Measurements from ENCODE around the gene GPAT2.
"Not testable (repeated sequence)": the region's sequence is repeated elsewhere in the genome, so short reads cannot be mapped to it uniquely, and the experiment has no call there.

The GPAT2 gene, protein sequence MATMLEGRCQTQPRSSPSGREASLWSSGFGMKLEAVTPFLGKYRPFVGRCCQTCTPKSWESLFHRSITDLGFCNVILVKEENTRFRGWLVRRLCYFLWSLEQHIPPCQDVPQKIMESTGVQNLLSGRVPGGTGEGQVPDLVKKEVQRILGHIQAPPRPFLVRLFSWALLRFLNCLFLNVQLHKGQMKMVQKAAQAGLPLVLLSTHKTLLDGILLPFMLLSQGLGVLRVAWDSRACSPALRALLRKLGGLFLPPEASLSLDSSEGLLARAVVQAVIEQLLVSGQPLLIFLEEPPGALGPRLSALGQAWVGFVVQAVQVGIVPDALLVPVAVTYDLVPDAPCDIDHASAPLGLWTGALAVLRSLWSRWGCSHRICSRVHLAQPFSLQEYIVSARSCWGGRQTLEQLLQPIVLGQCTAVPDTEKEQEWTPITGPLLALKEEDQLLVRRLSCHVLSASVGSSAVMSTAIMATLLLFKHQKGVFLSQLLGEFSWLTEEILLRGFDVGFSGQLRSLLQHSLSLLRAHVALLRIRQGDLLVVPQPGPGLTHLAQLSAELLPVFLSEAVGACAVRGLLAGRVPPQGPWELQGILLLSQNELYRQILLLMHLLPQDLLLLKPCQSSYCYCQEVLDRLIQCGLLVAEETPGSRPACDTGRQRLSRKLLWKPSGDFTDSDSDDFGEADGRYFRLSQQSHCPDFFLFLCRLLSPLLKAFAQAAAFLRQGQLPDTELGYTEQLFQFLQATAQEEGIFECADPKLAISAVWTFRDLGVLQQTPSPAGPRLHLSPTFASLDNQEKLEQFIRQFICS

GRCh38 chr2:96034792-96035191 lies at the start of gene GPAT2:
TSS of gene GPAT2 (minus strand) at chr2:96034916. CDS start at chr2:96032359, 2,557 bp downstream.
- not testable (repeated sequence) for H3K36me3 ChIP-seq (ENCODE audit: control insufficient read depth in 1 of 2, insufficient read depth in 2 of 2, low read length in 2 of 2); H3K9ac ChIP-seq (ENCODE audit: low read depth in 1 of 2, low read length in 2 of 2); H3K4me3 ChIP-seq (ENCODE audit: low read depth in 1 of 2, low read length in 2 of 2)

DNA sequence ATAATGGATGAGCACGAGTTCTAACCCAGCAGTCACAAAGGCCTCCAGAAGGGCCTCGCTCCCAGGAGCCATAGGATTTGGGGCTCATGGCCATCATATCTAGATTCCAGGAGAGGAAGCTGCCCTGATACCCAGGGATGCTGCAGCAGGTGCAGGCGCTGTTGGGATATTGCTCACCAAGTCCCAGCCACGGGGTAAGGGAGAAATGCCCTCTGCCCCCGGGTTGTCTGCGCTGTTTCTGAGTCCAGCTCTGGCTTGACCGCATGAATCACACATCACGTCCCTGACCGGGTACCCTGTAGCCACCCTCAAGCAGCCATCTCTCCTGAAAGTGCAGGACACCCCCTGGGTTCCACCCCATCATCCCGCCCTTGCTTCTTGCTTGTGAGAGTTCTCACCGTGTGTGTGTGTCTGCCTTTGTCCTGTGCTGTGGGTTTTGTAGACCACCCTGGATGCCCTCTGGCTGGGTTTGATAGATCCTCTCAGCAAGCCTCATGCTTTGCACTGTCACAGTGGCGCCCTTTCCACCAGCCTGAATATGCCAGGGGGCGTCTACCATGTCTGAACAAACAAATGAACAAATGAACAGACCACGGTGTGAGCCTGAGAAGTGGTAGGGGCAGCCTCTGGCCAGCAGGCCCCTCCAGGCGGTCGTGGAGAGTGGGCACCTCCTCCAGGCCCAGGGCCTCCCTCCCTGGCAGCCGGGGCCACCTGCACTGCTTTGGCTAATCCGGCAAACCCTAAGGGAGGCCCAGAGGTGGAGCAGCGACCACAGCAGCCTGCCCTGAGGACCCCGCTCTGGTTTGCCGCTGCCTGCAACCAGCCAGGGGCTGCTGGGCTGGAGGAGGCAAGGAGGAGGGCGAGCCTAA lies 49.5 kb upstream of the GPAT2 start:
- Histone ChIP-seq H3K4me1 (ENCODE audit: control insufficient read depth in 1 of 2, insufficient read depth in 2 of 2, low read length in 2 of 2) (peaks cover 0 to 4% of the 10 kb centered on the region in 2 donors), H3K4me3 (ENCODE audit: low read depth in 1 of 2, low read length in 2 of 2) (no peak overlapping the region), H3K27me3 (ENCODE audit: control insufficient read depth in 1 of 2, insufficient read depth in 2 of 2, low read length in 2 of 2) (no peaks in the 10 kb centered on the region), H3K9me3 (ENCODE audit: control insufficient read depth in 1 of 2, low read length in 2 of 2) (no peaks in the 10 kb centered on the region), H3K27ac (ENCODE audit: low read depth, low read length) (no peak overlapping the region), H3K36me3 (ENCODE audit: control insufficient read depth in 1 of 2, insufficient read depth in 2 of 2, low read length in 2 of 2) (no peaks in the 10 kb centered on the region), H3K9ac (ENCODE audit: low read depth in 1 of 2, low read length in 2 of 2) (no peak overlapping the region)

More at GRCh38 chr2:96034792-96035191, at the start of gene GPAT2:
- not testable (repeated sequence) for H3K9me3 ChIP-seq (ENCODE audit: control insufficient read depth in 1 of 2, low read length in 2 of 2); H3K4me1 ChIP-seq (ENCODE audit: control insufficient read depth in 1 of 2, insufficient read depth in 2 of 2, low read length in 2 of 2); H3K27ac ChIP-seq (ENCODE audit: low read depth, low read length); H3K27me3 ChIP-seq (ENCODE audit: control insufficient read depth in 1 of 2, insufficient read depth in 2 of 2, low read length in 2 of 2)

DNA sequence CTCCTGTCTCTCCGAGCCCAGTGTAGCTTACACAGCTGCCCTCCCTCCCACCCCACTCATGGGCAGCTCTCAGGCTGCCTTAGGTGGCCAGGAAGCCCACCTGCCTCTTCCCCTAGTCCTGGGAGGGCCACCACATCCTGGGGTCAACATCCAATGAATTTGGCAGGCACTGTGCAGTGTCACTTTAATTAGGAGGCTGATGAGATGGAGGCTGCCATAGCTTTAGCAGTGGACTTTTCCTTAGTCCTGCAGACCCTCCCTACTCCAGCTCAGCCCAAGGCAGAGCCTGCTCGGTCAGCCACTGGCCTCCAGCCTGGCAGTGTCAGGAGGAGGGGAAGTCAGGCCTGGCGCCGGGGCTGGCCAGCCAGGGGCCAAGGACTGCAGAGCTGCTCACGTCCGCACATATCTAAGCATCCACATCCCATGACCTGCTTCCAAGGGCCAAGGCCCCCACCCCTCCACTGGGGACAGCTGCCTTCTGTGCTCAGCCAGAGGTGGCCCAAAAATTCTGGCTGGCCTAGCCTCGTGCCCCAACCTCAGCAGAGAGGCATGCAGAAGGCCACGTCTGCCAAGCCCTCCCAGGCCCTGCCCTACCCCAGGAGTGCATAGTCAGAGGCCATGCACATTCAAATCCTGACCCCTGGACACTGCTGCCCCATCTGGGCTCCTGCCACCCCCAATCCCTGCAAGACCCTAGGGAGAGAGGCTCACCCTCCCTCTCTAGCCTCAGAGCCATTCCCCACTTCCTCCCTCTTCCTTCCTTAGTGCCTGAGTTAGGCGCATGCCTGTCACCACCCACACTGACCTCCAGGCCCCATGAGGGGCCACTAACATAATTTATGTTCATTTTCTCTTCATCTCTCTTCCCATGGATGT lies 48.6 kb upstream of the GPAT2 start:
- Histone ChIP-seq H3K27me3 (ENCODE audit: control insufficient read depth in 1 of 2, insufficient read depth in 2 of 2, low read length in 2 of 2) (no peaks in the 10 kb centered on the region), H3K36me3 (ENCODE audit: control insufficient read depth in 1 of 2, insufficient read depth in 2 of 2, low read length in 2 of 2) (no peaks in the 10 kb centered on the region), H3K9ac (ENCODE audit: low read depth in 1 of 2, low read length in 2 of 2) (no peak overlapping the region), H3K27ac (ENCODE audit: low read depth, low read length) (no peak overlapping the region), H3K4me1 (ENCODE audit: control insufficient read depth in 1 of 2, insufficient read depth in 2 of 2, low read length in 2 of 2) (peaks cover 0 to 4% of the 10 kb centered on the region in 2 donors), H3K9me3 (ENCODE audit: control insufficient read depth in 1 of 2, low read length in 2 of 2) (no peaks in the 10 kb centered on the region), H3K4me3 (ENCODE audit: low read depth in 1 of 2, low read length in 2 of 2) (no peak overlapping the region)

DNA sequence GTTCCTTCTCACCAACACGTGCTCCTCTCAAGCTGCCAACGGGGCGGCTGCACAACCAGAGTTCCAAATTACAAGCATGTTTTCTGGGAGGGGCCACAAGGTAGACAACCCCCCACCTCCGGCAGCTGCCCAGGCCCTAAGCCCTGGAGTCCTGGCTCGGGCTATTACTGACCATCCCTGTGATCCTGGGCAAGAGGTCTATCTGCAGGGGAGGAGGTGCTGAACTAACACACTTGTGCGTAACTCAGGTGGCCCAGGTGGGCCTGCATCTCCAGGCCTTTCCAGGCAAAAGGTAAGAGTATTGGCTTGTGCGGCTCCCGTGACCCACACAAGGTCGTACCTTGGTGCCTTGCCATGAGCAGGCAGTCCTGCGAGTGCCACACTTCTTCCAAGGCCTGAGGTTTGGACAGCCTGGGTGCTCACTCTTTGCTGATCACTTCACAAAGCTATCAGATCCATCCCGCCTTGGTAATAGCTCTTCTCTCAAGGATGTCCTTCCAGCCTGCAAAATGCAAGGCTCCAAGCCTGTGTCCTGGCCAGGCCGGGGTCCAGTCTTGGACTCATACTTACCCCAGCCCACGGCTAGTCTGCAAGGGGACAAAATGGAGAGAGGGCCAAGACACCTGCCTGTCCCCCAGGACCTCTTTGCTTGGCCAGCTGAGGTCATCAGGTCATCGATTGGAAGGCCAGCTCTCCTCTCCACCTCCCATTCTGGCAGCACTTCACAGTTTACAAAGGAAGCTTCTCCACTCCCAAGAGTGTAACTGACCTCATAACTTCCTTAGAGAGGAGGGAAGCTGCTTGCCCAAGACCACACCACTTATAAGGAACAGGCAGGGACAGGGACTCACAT lies 47.7 kb upstream of the GPAT2 start:
- Histone ChIP-seq H3K27me3 (ENCODE audit: control insufficient read depth in 1 of 2, insufficient read depth in 2 of 2, low read length in 2 of 2) (no peaks in the 10 kb centered on the region), H3K4me3 (ENCODE audit: low read depth in 1 of 2, low read length in 2 of 2) (no peak overlapping the region), H3K27ac (ENCODE audit: low read depth, low read length) (no peak overlapping the region), H3K36me3 (ENCODE audit: control insufficient read depth in 1 of 2, insufficient read depth in 2 of 2, low read length in 2 of 2) (no peaks in the 10 kb centered on the region), H3K9ac (ENCODE audit: low read depth in 1 of 2, low read length in 2 of 2) (no peak overlapping the region), H3K9me3 (ENCODE audit: control insufficient read depth in 1 of 2, low read length in 2 of 2) (no peaks in the 10 kb centered on the region), H3K4me1 (ENCODE audit: control insufficient read depth in 1 of 2, insufficient read depth in 2 of 2, low read length in 2 of 2) (peaks cover 0 to 4% of the 10 kb centered on the region in 2 donors)

DNA sequence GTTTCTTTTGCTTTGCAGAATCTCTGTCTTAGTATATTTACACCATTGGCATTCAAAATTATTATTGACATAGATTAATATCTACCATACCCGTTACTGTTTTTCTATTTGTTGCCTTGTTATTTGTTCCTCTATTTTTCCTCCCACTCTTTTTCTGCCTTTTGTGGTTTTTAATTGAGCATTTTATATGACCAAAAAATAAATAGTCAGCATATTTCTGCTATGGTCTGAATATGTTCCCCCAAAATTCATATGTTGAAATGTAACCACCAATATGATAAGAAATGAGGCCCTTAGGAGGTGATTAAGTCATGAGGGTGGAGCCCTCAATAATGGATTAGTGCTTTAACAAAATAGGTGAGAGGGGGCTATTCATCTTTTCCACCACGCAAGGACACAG lies 46.3 kb upstream of the GPAT2 start:
- no peak overlapping the region for H3K9ac ChIP-seq (ENCODE audit: low read depth in 1 of 2, low read length in 2 of 2)
- H3K27ac ChIP-seq (ENCODE audit: low read depth, low read length): no peak overlapping the region
- H3K9me3 ChIP-seq (ENCODE audit: control insufficient read depth in 1 of 2, low read length in 2 of 2): no peaks in the 10 kb centered on the region
- H3K27me3 ChIP-seq (ENCODE audit: control insufficient read depth in 1 of 2, insufficient read depth in 2 of 2, low read length in 2 of 2): no peaks in the 10 kb centered on the region
- no peak overlapping the region for H3K4me3 ChIP-seq (ENCODE audit: low read depth in 1 of 2, low read length in 2 of 2)
- H3K36me3 ChIP-seq (ENCODE audit: control insufficient read depth in 1 of 2, insufficient read depth in 2 of 2, low read length in 2 of 2): no peaks in the 10 kb centered on the region
- H3K4me1 ChIP-seq (ENCODE audit: control insufficient read depth in 1 of 2, insufficient read depth in 2 of 2, low read length in 2 of 2): peaks cover 0 to 4% of the 10 kb centered on the region in 2 donors

GRCh38 chr2:96075199-96075771 lies 40.6 kb upstream of the GPAT2 start:
- Histone ChIP-seq H3K9ac (ENCODE audit: low read depth in 1 of 2, low read length in 2 of 2) (no peak overlapping the region), H3K27ac (ENCODE audit: low read depth, low read length) (no peak overlapping the region), H3K4me3 (ENCODE audit: low read depth in 1 of 2, low read length in 2 of 2) (no peak overlapping the region), H3K4me1 (ENCODE audit: control insufficient read depth in 1 of 2, insufficient read depth in 2 of 2, low read length in 2 of 2) (no peaks in the 10 kb centered on the region), H3K36me3 (ENCODE audit: control insufficient read depth in 1 of 2, insufficient read depth in 2 of 2, low read length in 2 of 2) (no peaks in the 10 kb centered on the region), H3K27me3 (ENCODE audit: control insufficient read depth in 1 of 2, insufficient read depth in 2 of 2, low read length in 2 of 2) (no peaks in the 10 kb centered on the region), H3K9me3 (ENCODE audit: control insufficient read depth in 1 of 2, low read length in 2 of 2) (no peaks in the 10 kb centered on the region)

GRCh38 chr2:96074156-96074555 lies 39.4 kb upstream of the GPAT2 start:
- Histone ChIP-seq H3K9ac (ENCODE audit: low read depth in 1 of 2, low read length in 2 of 2) (no peak overlapping the region), H3K27me3 (ENCODE audit: control insufficient read depth in 1 of 2, insufficient read depth in 2 of 2, low read length in 2 of 2) (no peaks in the 10 kb centered on the region), H3K4me1 (ENCODE audit: control insufficient read depth in 1 of 2, insufficient read depth in 2 of 2, low read length in 2 of 2) (no peaks in the 10 kb centered on the region), H3K4me3 (ENCODE audit: low read depth in 1 of 2, low read length in 2 of 2) (no peak overlapping the region), H3K9me3 (ENCODE audit: control insufficient read depth in 1 of 2, low read length in 2 of 2) (no peaks in the 10 kb centered on the region), H3K27ac (ENCODE audit: low read depth, low read length) (no peak overlapping the region), H3K36me3 (ENCODE audit: control insufficient read depth in 1 of 2, insufficient read depth in 2 of 2, low read length in 2 of 2) (no peaks in the 10 kb centered on the region)

DNA sequence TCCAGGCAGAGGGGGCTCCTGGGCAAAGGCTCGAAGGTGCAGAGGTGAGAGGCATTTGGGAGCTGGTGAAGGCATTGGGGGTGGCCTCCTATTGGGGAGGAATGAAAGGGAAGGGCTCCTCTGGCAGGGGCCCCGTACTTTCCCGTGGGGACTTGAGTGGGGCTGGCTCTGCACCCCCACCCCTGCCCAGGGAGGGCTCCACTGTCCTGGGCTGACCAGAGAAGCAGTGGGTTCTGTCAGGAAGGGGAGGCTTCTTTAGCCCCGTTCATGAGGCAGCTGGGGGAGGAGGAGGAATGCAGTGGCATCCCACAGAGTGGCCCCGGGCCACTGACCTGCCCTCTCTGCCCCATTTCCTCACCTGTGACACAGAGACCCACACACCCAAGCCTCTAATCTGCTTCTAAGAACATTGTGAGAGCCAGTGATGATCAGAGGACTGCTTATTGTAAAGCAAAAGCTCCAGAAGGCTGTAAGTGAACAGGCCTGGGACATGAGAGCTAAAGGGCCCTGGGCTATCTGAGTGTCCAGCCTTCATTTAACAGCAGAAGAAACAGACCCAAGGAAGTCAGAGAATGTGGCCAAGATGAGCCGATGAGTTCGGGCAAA lies 38.6 kb upstream of the GPAT2 start:
- Histone ChIP-seq H3K4me3 (ENCODE audit: low read depth in 1 of 2, low read length in 2 of 2) (no peak overlapping the region), H3K4me1 (ENCODE audit: control insufficient read depth in 1 of 2, insufficient read depth in 2 of 2, low read length in 2 of 2) (peaks cover 0 to under 1% of the 10 kb centered on the region in 2 donors), H3K9ac (ENCODE audit: low read depth in 1 of 2, low read length in 2 of 2) (no peak overlapping the region), H3K27ac (ENCODE audit: low read depth, low read length) (no peak overlapping the region), H3K9me3 (ENCODE audit: control insufficient read depth in 1 of 2, low read length in 2 of 2) (no peaks in the 10 kb centered on the region), H3K36me3 (ENCODE audit: control insufficient read depth in 1 of 2, insufficient read depth in 2 of 2, low read length in 2 of 2) (no peaks in the 10 kb centered on the region), H3K27me3 (ENCODE audit: control insufficient read depth in 1 of 2, insufficient read depth in 2 of 2, low read length in 2 of 2) (no peaks in the 10 kb centered on the region)

All from duodenal mucosa (tissue), 2 donors.